ENCODE results near the gene PTPRT. TPM values are rescaled to one million over a fixed set of nuclear protein-coding genes. Genes with fewer than 3 reads are reported as not detected.
A peak's percentile ranks its signal among the peaks of the same experiment; 100 is the strongest.
"Not testable (repeated sequence)": the region's sequence is repeated elsewhere in the genome, so short reads cannot be mapped to it uniquely, and the experiment has no call there.

PTPRT gene
- total RNA-seq, 6 donors from 2014 or later, result 0.20 to 7.1 (median 3.8) TPM

DNA sequence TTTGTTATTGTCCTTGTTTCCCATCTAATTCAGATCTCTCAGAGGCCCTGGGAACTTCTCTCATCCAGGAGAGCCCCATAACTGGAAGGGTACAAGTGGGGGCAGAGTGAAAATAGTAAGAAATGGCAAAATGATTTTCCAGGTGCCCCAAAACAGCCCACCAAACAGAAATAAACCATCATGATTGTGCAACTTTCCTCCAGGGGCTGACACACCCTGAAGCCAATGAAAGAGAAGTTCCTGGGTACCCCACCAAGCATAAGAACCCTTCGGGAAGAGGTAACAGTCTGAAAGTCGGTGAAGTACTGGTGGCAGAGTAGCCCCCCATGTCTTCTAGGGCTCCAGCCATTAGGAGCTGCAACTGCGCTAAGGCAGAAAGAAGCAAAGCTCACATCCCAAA, 282.0 kb downstream of the PTPRT start:
- DNase-seq (no peak), ATAC-seq (ENCODE audit: low FRiP score in 2 of 2) (no peak)
- WGBS, 2 donors, result 87 to 90% methylated on average over 3 of the region's 3 CpGs

DNA sequence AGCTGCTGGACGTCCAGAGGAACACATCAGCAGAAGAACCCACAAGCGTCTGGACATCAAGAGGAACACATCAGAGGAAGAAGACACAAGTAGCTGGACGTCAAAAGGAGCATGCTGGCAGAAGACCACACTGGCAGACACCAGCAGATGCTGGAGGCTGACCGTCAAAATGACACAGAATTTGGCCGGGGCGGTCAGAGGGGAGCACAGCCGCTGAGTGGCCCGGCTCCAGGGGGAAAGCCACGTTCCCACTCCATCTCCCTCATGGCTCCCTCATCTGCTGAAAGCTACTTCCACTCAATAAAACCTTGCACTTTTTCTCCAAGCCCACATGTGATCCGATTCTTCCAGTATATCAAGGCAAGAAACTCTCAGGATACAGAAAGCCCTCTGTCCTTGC, 283.6 kb downstream of the PTPRT start:
- WGBS, 2 donors, result 79 to 86% methylated on average over 10 of the region's 10 CpGs
- Histone ChIP-seq H3K9me3 (no peaks in the 10 kb centered on the region), H3K4me1 (no peaks in the 10 kb centered on the region), H3K27ac (no peak overlapping the region), H3K27me3 (no peaks in the 10 kb centered on the region), H3K36me3 (no peaks in the 10 kb centered on the region), H3K4me3 (no peak overlapping the region)
- ATAC-seq (ENCODE audit: low FRiP score in 2 of 2), result no peak
- peak in 1 of 2 donors; percentile 27 for DNase-seq
- TF ChIP-seq POLR2AphosphoS5 (IDR thresholded peaks at IDR 0.05) (no peak), EP300 (IDR thresholded peaks at IDR 0.05) (no peak), POLR2A (IDR thresholded peaks at IDR 0.05) (no peak), CTCF (IDR thresholded peaks at IDR 0.05) (no peak)

More for the DNA sequence above, 282.0 kb downstream of the PTPRT start:
- H3K4me1 ChIP-seq, result no peaks in the 10 kb centered on the region
- no peaks in the 10 kb centered on the region for H3K36me3 ChIP-seq
- no peaks in the 10 kb centered on the region for H3K27me3 ChIP-seq
- H3K4me3 ChIP-seq, result no peak overlapping the region
- H3K27ac ChIP-seq, result no peak overlapping the region
- no peak for TF ChIP-seq CTCF (IDR thresholded peaks at IDR 0.05)
- no peak for TF ChIP-seq EP300 (IDR thresholded peaks at IDR 0.05)
- no peak for TF ChIP-seq POLR2AphosphoS5 (IDR thresholded peaks at IDR 0.05)
- TF ChIP-seq POLR2A (IDR thresholded peaks at IDR 0.05), result no peak
- H3K9me3 ChIP-seq, result no peaks in the 10 kb centered on the region

GRCh38 chr20:42902509-42902908, 287.2 kb downstream of the PTPRT start:
- H3K27me3 ChIP-seq, result no peaks in the 10 kb centered on the region
- DNase-seq (no peak), ATAC-seq (ENCODE audit: low FRiP score in 2 of 2) (no peak)
- no peaks in the 10 kb centered on the region for H3K9me3 ChIP-seq
- WGBS, 2 donors, result 83 to 95% methylated on average over 3 of the region's 3 CpGs
- no peak overlapping the region for H3K4me3 ChIP-seq
- no peaks in the 10 kb centered on the region for H3K4me1 ChIP-seq
- no peak overlapping the region for H3K27ac ChIP-seq
- no peaks in the 10 kb centered on the region for H3K36me3 ChIP-seq
- no peak for TF ChIP-seq POLR2AphosphoS5 (IDR thresholded peaks at IDR 0.05)
- TF ChIP-seq POLR2A (IDR thresholded peaks at IDR 0.05), result no peak
- no peak for TF ChIP-seq EP300 (IDR thresholded peaks at IDR 0.05)
- no peak for TF ChIP-seq CTCF (IDR thresholded peaks at IDR 0.05)

- Histone ChIP-seq H3K4me3 (no peak overlapping the region), H3K9me3 (no peaks in the 10 kb centered on the region), H3K36me3 (no peaks in the 10 kb centered on the region), H3K27ac (no peak overlapping the region), H3K4me1 (no peaks in the 10 kb centered on the region), H3K27me3 (no peaks in the 10 kb centered on the region)
- WGBS, 2 donors, result 54 to 60% methylated on average over 2 of the region's 2 CpGs
- no peak for TF ChIP-seq EP300 (IDR thresholded peaks at IDR 0.05)
- no peak for TF ChIP-seq POLR2AphosphoS5 (IDR thresholded peaks at IDR 0.05)
- no peak for TF ChIP-seq CTCF (IDR thresholded peaks at IDR 0.05)
- ATAC-seq (ENCODE audit: low FRiP score in 2 of 2) (peak in 1 of 2 donors; percentile 12), DNase-seq (no peak)
These were observed 287.8 kb downstream of the PTPRT start for GRCh38 chr20:42901689-42902440.

GRCh38 chr20:42900764-42901163, 288.9 kb downstream of the PTPRT start:
- not testable (repeated sequence) for H3K4me1 ChIP-seq; H3K27me3 ChIP-seq; H3K27ac ChIP-seq; H3K36me3 ChIP-seq; DNase-seq; H3K4me3 ChIP-seq; H3K9me3 ChIP-seq; ATAC-seq (ENCODE audit: low FRiP score in 2 of 2)
- 24 to 33% methylated on average over 5 of the region's 5 CpGs for WGBS, 2 donors
